ENCODE data around the gene ACTN4.

DNA sequence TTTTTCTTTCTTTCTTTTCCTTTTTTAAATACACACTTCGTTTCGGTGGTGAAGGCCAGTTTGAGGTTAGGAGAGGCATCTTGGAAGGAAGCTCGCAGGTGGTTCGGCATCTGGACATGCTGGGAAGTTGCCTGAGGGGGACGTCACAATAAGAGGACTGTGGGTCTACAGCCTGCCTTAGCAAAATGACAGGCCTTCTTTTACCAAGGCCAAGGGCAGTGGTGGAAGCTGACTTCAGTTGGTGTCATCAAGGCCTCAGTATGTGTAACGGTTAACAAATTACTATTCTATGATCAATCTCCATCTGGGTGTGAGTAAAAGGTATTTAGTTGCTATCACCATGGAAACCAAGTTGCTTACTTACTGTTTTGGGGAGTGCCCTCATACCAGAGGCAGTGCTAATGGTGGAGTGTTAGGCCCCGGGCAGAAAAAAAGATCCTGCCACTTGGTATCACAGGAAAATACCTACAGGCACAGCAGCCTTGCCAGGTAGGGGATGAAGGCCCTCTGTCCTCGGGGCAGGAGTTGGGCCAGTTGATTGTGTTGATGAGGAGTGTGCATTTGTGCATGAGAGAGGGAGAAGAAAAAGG is 10.3 kb downstream of the ACTN4 start:
- TF ChIP-seq, protein P1, sequence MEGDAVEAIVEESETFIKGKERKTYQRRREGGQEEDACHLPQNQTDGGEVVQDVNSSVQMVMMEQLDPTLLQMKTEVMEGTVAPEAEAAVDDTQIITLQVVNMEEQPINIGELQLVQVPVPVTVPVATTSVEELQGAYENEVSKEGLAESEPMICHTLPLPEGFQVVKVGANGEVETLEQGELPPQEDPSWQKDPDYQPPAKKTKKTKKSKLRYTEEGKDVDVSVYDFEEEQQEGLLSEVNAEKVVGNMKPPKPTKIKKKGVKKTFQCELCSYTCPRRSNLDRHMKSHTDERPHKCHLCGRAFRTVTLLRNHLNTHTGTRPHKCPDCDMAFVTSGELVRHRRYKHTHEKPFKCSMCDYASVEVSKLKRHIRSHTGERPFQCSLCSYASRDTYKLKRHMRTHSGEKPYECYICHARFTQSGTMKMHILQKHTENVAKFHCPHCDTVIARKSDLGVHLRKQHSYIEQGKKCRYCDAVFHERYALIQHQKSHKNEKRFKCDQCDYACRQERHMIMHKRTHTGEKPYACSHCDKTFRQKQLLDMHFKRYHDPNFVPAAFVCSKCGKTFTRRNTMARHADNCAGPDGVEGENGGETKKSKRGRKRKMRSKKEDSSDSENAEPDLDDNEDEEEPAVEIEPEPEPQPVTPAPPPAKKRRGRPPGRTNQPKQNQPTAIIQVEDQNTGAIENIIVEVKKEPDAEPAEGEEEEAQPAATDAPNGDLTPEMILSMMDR (IDR thresholded peaks at IDR 0.05): no peak
- peak in 1 of 2 donors; percentile 6 for TF ChIP-seq POLR2A (IDR thresholded peaks at IDR 0.05)
